ENCODE data around the gene DIP2C.
"Not testable (repeated sequence)": the region's sequence is repeated elsewhere in the genome, so short reads cannot be mapped to it uniquely, and the experiment has no call there.

DIP2C gene

GRCh38 chr10:343231-344220, 345.9 kb downstream of the DIP2C start:
- no peak for DNase-seq

GRCh38 chr10:341081-341740, 348.3 kb downstream of the DIP2C start:
- no peak for DNase-seq

GRCh38 chr10:340646-341045, 348.8 kb downstream of the DIP2C start:
- DNase-seq: no peak

- DNase-seq: no peak
Observed at GRCh38 chr10:339038-339391, 350.5 kb downstream of the DIP2C start.

- no peak for DNase-seq
Observed at GRCh38 chr10:338171-339037, 351.1 kb downstream of the DIP2C start.

DNA sequence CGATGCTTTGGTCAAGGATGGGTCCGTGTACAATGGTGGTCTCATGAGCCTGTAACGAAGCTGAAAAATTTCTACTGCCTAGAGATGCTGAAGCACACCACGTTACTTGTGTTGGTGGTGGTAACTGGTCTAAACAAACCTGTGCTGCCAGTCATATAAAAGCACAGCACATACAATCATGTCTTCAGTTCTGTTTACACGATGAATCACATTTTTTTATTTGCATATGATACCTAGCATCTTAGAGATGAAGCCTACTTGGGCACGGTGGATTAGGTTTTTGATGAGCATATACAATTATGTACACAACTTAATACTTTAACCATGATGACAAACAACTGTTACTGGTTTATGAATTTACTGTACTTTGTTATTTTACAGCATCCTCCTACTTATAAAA, 353.2 kb downstream of the DIP2C start:
- no peak for DNase-seq

GRCh38 chr10:335151-335800, 354.2 kb downstream of the DIP2C start:
- DNase-seq: no peak

- no peak for DNase-seq
Observed at GRCh38 chr10:331186-331585, 358.3 kb downstream of the DIP2C start.

DNA sequence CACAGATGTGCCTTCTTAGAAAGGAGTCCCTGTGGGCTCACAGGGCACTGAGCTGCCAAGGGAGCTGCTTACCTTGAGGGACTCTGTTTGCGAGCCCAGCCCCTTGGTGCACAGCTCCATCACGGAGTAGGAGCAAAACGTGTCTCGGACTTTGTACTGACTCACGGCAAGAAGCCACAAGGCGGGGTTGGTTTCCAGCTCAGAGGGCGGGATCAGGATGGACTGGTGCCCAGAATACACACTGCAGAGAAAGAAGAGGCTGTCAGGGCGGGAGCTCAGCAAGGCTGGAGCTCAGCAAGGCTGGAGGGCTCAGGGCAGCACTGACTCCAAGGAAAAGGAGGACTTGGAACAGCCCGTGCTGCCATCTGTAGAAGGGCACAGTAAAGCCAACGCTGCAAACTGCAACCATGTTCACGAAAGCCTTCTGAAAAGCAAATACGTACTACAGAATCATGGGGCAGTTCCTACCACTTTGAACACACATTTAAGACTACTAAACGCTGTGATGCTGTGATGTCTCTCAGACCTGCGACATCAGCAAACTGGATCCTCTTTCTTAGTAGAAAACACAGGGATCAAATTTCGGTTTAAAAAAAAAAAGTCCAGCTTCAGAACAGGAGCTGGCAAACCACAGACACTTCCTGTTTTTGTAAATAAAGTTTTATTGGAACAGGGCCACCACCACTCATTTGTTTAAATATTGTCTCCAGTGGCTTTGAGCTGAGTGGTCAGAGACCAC, 359.9 kb downstream of the DIP2C start:
- peak in 3 of 4 experiments; percentile 6 to 17 (median 15) for DNase-seq

DNA sequence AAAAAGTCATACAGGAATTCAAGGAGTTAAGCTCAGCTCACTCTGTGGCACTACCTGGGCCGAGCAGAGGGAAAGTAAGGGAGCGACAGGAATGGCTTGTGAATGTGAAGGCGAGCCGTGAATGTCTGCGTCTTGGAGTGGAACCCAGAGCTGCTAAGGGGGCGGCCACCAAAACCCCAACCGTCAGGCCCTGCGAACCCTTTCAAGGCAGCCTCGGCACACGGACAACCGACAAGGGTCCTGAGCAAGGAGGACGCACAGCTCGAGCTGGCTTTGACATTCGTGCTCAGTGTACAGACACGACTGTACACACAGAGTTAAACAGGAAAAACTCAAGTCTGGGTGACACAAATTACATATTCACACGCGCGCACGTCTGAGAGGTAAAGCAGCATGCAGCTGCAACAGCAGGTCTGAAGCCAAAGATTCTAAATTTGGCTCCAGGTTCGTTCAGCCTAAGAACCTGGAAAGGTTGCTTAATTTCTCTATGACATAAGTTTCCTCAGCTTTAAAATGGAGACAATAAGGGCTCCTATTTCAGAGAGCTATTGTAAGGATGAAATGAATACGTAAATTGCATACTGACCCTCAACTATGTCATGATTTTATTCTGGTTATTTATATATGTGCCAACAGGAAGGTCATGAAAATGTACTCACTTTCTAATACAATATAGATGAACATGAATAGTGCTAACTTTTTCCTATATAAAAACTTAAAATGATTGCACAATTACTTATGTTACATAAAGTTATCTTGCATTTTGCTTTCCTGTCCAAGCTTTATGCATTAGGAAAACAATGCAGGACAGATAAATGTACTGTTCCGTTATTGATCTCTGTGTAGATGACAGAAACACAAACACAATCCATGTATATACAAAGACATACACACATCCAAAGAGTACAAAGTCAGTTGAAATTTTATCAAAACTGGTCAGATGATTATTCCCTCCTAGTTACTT, 361.3 kb downstream of the DIP2C start:
- no peak for DNase-seq

GRCh38 chr10:326894-327635, 362.4 kb downstream of the DIP2C start:
- no peak for DNase-seq

DNA sequence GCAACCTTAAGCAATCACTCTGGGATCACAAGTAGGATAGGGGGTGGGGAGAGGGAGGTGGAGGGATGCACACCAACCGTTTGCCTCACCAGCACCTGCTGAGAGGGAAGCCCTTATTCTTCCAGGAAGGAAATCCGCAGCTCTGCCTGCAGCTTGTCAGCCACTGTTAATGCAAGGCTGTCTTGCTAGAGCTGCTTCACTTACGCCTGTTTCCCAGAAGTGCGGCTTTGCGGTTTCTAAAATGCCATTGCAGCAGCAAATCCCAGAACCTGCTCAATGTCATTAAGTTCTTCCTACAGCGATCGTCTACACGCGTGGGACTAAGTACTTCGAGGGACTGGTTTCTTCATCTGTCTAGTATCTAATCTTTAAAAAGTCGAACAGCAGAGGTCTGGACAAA, 363.1 kb downstream of the DIP2C start:
- no peak for DNase-seq

DNA sequence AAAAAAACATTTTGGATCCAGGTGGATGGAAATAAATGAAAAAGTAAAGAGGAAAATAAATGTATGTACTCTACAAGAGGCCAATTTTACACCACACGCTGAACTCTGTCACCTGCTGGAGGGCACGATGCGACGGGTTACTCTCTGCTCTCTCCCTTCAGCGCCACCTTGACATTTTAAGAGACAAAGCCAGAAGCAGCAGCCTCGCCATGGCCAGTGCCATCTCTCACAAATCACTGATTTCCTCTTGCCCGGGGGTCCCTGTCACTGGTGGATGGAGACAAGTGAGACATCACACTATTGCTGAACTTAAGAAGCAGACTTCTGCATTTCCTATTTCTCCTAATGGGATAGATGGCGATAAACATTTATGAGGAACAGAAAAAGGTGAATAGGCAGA, 364.2 kb downstream of the DIP2C start:
- DNase-seq: no peak

DNA sequence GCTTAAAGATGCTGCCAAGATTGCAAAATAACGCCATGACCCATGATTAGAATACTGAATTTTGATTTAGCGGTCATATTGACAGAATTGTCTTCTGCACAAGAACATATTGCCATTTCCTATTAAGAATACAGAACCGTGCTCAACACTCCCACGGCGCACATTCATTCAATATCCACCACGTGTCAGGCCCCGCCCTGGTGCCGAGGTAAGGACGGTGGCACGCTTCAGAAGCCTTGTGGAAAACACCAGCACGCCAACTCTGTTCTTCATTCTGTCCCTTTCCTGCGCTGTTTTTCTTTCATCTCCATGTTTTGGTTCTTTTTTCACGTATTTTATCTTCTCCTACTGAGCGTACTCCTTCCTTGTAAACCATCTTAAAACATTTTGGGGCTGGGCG, 364.9 kb downstream of the DIP2C start:
- no peak for DNase-seq

- peak; percentile 9 to 44 (median 26) for DNase-seq
Observed at GRCh38 chr10:323651-324293, 365.7 kb downstream of the DIP2C start.

DNA sequence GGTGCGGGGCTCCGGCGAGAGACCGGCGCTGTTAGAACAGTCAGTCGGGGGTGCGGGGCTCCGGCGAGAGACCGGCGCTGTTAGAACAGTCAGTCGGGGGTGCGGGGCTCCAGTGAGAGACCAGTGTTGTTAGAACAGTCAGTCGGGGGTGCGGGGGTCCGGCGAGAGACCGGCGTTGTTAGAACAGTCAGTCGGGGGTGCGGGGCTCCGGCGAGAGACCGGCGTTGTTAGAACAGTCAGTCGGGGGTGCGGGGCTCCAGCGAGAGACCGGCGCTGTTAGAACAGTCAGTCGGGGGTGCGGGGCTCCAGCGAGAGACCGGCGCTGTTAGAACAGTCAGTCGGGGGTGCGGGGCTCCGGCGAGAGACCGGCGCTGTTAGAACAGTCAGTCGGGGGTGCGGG, 366.4 kb downstream of the DIP2C start:
- DNase-seq: not testable (repeated sequence)

DNA sequence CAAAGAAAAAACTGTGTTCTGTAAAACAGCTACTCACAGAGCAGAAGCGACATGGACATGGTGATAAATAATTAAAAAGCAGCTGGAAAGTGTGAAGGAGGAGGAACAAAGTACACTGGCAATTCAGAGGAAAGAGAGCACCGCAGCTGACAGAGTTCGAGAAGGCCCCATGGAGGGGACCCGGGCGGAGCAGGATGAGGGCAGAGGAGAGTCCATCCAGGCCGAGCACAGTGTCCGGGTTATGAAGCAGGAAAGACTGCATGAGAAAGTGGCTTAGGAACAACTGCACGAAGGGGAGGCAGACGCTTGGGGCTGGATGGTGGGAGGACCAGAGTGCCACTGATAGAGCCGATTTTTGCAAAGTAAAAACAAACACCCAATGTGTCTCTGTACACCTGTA, 368.7 kb downstream of the DIP2C start:
- no peak for DNase-seq

DNA sequence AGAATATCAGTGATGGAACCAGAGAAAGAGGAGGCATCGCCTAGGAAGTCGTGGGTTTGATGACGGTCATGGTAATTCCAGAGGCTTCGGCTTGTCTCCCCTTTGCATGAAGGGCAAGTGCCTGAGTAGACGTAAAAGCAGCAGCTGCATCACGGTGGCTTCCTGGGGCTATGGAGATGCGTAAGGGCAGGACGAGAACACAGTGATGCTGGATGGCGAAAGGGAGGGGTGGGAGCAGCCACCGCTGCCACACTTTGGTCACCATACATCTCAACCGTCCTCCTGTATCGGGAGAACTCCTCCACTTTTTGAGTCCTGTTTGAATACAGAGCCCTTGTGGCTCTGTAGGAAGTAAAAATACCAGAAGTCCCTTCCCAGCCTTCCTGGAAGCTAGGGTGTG, 371.5 kb downstream of the DIP2C start:
- DNase-seq: no peak

GRCh38 chr10:317271-317769, 372.1 kb downstream of the DIP2C start:
- DNase-seq: no peak

Measured in suppressor macrophage (primary cell).